ENCODE results near the gene ZNF492.

Gene ZNF492

GRCh38 chr19:22601906-22602630, 32.1 kb upstream of the ZNF492 start:
- no peak overlapping the region for H3K18ac ChIP-seq (ENCODE audit: low read length)
- no peaks in the 10 kb centered on the region for H3K27me3 ChIP-seq (ENCODE audit: control insufficient read depth in 3 of 3, insufficient read depth in 3 of 3, low read depth in 1 of 3, low read length in 3 of 3)
- H2BK5ac ChIP-seq (ENCODE audit: low read length) = no peak overlapping the region
- H2AK5ac ChIP-seq (ENCODE audit: low read depth, low read length) = no peak overlapping the region
- no peak overlapping the region for H4K8ac ChIP-seq (ENCODE audit: low read depth, low read length)
- H3K79me1 ChIP-seq (ENCODE audit: low read depth, low read length) = peaks cover 2% of the 10 kb centered on the region
- H3K14ac ChIP-seq (ENCODE audit: low read length) = no peak overlapping the region
- no peak overlapping the region for H3K4ac ChIP-seq (ENCODE audit: low read length)
- H4K91ac ChIP-seq (ENCODE audit: low read depth, low read length, poor library complexity) = no peak overlapping the region
- no peak overlapping the region for H3K4me2 ChIP-seq (ENCODE audit: insufficient read depth, low read length, poor library complexity, severe bottlenecking)
- H3K36me3 ChIP-seq (replicated peaks in 1 of 2; ENCODE audit: control insufficient read depth in 2 of 2, insufficient read depth in 2 of 2, low read length in 2 of 2) = no peaks in the 10 kb centered on the region
- no peak overlapping the region for H2BK120ac ChIP-seq (ENCODE audit: low read depth, low read length)
- no peak overlapping the region for H2BK12ac ChIP-seq (ENCODE audit: low read length)
- H3K27ac ChIP-seq (replicated peaks; ENCODE audit: low read length) = no peak overlapping the region
- H2AFZ ChIP-seq (ENCODE audit: low read length) = no peak overlapping the region
- no peak for DNase-seq (ENCODE audit: low spot score)
- H3K4me1 ChIP-seq (ENCODE audit: control insufficient read depth in 2 of 2, insufficient read depth in 1 of 2, low read depth in 1 of 2, low read length in 2 of 2) = no peaks in the 10 kb centered on the region
- peak overlapping the region; percentile 55 for H3K23ac ChIP-seq (ENCODE audit: low read depth, low read length, poor library complexity)
- no peak overlapping the region for H3K4me3 ChIP-seq (ENCODE audit: low read length in 2 of 2)
- H3K9ac ChIP-seq (ENCODE audit: low read depth, low read length, poor library complexity) = no peak overlapping the region
- peaks cover 0 to 76% of the 10 kb centered on the region in 2 donors for H3K9me3 ChIP-seq (replicated peaks in 1 of 2; ENCODE audit: control insufficient read depth in 2 of 2, insufficient read depth in 1 of 2, low read depth in 1 of 2, low read length in 2 of 2)
- no CpG with 5 or more reads among the region's 12 CpGs for WGBS, 2 donors (ENCODE audit: extremely low coverage in 2 of 2, insufficient read length in 2 of 2, insufficient replicate concordance in 1 of 2)
- H2BK15ac ChIP-seq (ENCODE audit: low read length) = no peak overlapping the region

- DNase-seq (ENCODE audit: low spot score) = no peak
- Histone ChIP-seq H3K9ac (ENCODE audit: low read depth, low read length, poor library complexity) (no peak overlapping the region), H3K4me3 (ENCODE audit: low read length in 2 of 2) (no peak overlapping the region), H3K4ac (ENCODE audit: low read length) (no peak overlapping the region), H2AK5ac (ENCODE audit: low read depth, low read length) (no peak overlapping the region), H3K27ac (replicated peaks; ENCODE audit: low read length) (no peak overlapping the region), H3K27me3 (ENCODE audit: control insufficient read depth in 3 of 3, insufficient read depth in 3 of 3, low read depth in 1 of 3, low read length in 3 of 3) (no peaks in the 10 kb centered on the region), H4K91ac (ENCODE audit: low read depth, low read length, poor library complexity) (no peak overlapping the region), H3K4me2 (ENCODE audit: insufficient read depth, low read length, poor library complexity, severe bottlenecking) (no peak overlapping the region), H3K9me3 (replicated peaks in 1 of 2; ENCODE audit: control insufficient read depth in 2 of 2, insufficient read depth in 1 of 2, low read depth in 1 of 2, low read length in 2 of 2) (peaks cover 0 to 81% of the 10 kb centered on the region in 2 donors), H3K14ac (ENCODE audit: low read length) (no peak overlapping the region), H4K8ac (ENCODE audit: low read depth, low read length) (no peak overlapping the region), H2AFZ (ENCODE audit: low read length) (no peak overlapping the region), H3K18ac (ENCODE audit: low read length) (no peak overlapping the region), H3K23ac (ENCODE audit: low read depth, low read length, poor library complexity) (no peak overlapping the region), H3K4me1 (ENCODE audit: control insufficient read depth in 2 of 2, insufficient read depth in 1 of 2, low read depth in 1 of 2, low read length in 2 of 2) (no peaks in the 10 kb centered on the region), H3K79me1 (ENCODE audit: low read depth, low read length) (peaks cover 3% of the 10 kb centered on the region), H3K36me3 (replicated peaks in 1 of 2; ENCODE audit: control insufficient read depth in 2 of 2, insufficient read depth in 2 of 2, low read length in 2 of 2) (no peaks in the 10 kb centered on the region), H2BK15ac (ENCODE audit: low read length) (no peak overlapping the region), H2BK12ac (ENCODE audit: low read length) (no peak overlapping the region), H2BK5ac (ENCODE audit: low read length) (no peak overlapping the region), H2BK120ac (ENCODE audit: low read depth, low read length) (no peak overlapping the region)
- no CpG with 5 or more reads among the region's 19 CpGs for WGBS, 2 donors (ENCODE audit: extremely low coverage in 2 of 2, insufficient read length in 2 of 2, insufficient replicate concordance in 1 of 2)
Measured at GRCh38 chr19:22602631-22603272, 31.4 kb upstream of the ZNF492 start.

GRCh38 chr19:22603518-22604440, 30.3 kb upstream of the ZNF492 start:
- no peak overlapping the region for H2AK5ac ChIP-seq (ENCODE audit: low read depth, low read length)
- H2BK15ac ChIP-seq (ENCODE audit: low read length) = no peak overlapping the region
- H3K4me2 ChIP-seq (ENCODE audit: insufficient read depth, low read length, poor library complexity, severe bottlenecking) = no peak overlapping the region
- H2BK12ac ChIP-seq (ENCODE audit: low read length) = no peak overlapping the region
- no peaks in the 10 kb centered on the region for H3K36me3 ChIP-seq (replicated peaks in 1 of 2; ENCODE audit: control insufficient read depth in 2 of 2, insufficient read depth in 2 of 2, low read length in 2 of 2)
- DNase-seq (ENCODE audit: low spot score) = no peak
- peaks cover 3% of the 10 kb centered on the region for H3K79me1 ChIP-seq (ENCODE audit: low read depth, low read length)
- H3K23ac ChIP-seq (ENCODE audit: low read depth, low read length, poor library complexity) = no peak overlapping the region
- no peak overlapping the region for H2BK5ac ChIP-seq (ENCODE audit: low read length)
- peak overlapping the region in 1 of 2 donors; percentile 52 for H3K4me3 ChIP-seq (ENCODE audit: low read length in 2 of 2)
- H3K9me3 ChIP-seq (replicated peaks in 1 of 2; ENCODE audit: control insufficient read depth in 2 of 2, insufficient read depth in 1 of 2, low read depth in 1 of 2, low read length in 2 of 2) = peaks cover 0 to 84% of the 10 kb centered on the region in 2 donors
- no peak overlapping the region for H3K18ac ChIP-seq (ENCODE audit: low read length)
- no peak overlapping the region for H3K14ac ChIP-seq (ENCODE audit: low read length)
- no peak overlapping the region for H4K8ac ChIP-seq (ENCODE audit: low read depth, low read length)
- no peak overlapping the region for H3K4ac ChIP-seq (ENCODE audit: low read length)
- H3K9ac ChIP-seq (ENCODE audit: low read depth, low read length, poor library complexity) = no peak overlapping the region
- no CpG with 5 or more reads among the region's 14 CpGs for WGBS, 2 donors (ENCODE audit: extremely low coverage in 2 of 2, insufficient read length in 2 of 2, insufficient replicate concordance in 1 of 2)
- H2BK120ac ChIP-seq (ENCODE audit: low read depth, low read length) = no peak overlapping the region
- H3K4me1 ChIP-seq (ENCODE audit: control insufficient read depth in 2 of 2, insufficient read depth in 1 of 2, low read depth in 1 of 2, low read length in 2 of 2) = no peaks in the 10 kb centered on the region
- no peak overlapping the region for H3K27ac ChIP-seq (replicated peaks; ENCODE audit: low read length)
- no peak overlapping the region for H4K91ac ChIP-seq (ENCODE audit: low read depth, low read length, poor library complexity)
- no peak overlapping the region for H2AFZ ChIP-seq (ENCODE audit: low read length)
- H3K27me3 ChIP-seq (ENCODE audit: control insufficient read depth in 3 of 3, insufficient read depth in 3 of 3, low read depth in 1 of 3, low read length in 3 of 3) = no peaks in the 10 kb centered on the region
